Type B pancreatic cell (in vitro differentiated cells): ENCODE measurements around the gene C19orf25. TPM values are rescaled to one million over a fixed set of nuclear protein-coding genes. Genes with fewer than 3 reads are reported as not detected.

Source experiments
- DNase-seq: peaks from one replicate; pipeline ENCODE4 v3.0.0; 2021; ENCODE audit warnings: mixed read lengths; ENCODE audit not compliant: unreplicated experiment; ENCODE audit errors: extremely low spot score
- H3K27ac Mint-ChIP-seq: 2 replicates; pipeline ENCODE4 v1.8.0; 2021; ENCODE audit warnings: mild to moderate bottlenecking, mixed read lengths
- H3K27me3 Mint-ChIP-seq: 2 replicates; pipeline ENCODE4 v1.8.0; 2021; ENCODE audit warnings: mixed read lengths
- H3K36me3 Mint-ChIP-seq: 2 replicates; pipeline ENCODE4 v1.8.0; 2021; ENCODE audit warnings: mixed read lengths
- H3K4me1 Mint-ChIP-seq: one replicate; pipeline ENCODE4 v1.8.0; 2021; ENCODE audit warnings: mixed read lengths; ENCODE audit not compliant: unreplicated experiment
- H3K4me3 Mint-ChIP-seq: 2 replicates; pipeline ENCODE4 v1.8.0; 2021; ENCODE audit warnings: mild to moderate bottlenecking, mixed read lengths
- H3K9me3 Mint-ChIP-seq: 2 replicates; pipeline ENCODE4 v1.8.0; 2021; ENCODE audit warnings: mixed read lengths
- total RNA-seq: library from RNA; stranded (reverse); gene quantifications from 2 replicates; pipeline ENCODE4 v1.2.1, GENCODE V29; 2021; ENCODE audit warnings: low replicate concordance
- TF ChIP-seq, protein P1 (sequence below): fragments of 200-600 bp; sonication (generic); conservative IDR thresholded peaks from 2 replicates; pipeline ENCODE4 v1.5.0; 2021; ENCODE audit warnings: antibody characterized with exemption, mild to moderate bottlenecking

C19orf25 gene
- total RNA-seq, 1 donor from 2014 or later: 37.5 TPM

DNA sequence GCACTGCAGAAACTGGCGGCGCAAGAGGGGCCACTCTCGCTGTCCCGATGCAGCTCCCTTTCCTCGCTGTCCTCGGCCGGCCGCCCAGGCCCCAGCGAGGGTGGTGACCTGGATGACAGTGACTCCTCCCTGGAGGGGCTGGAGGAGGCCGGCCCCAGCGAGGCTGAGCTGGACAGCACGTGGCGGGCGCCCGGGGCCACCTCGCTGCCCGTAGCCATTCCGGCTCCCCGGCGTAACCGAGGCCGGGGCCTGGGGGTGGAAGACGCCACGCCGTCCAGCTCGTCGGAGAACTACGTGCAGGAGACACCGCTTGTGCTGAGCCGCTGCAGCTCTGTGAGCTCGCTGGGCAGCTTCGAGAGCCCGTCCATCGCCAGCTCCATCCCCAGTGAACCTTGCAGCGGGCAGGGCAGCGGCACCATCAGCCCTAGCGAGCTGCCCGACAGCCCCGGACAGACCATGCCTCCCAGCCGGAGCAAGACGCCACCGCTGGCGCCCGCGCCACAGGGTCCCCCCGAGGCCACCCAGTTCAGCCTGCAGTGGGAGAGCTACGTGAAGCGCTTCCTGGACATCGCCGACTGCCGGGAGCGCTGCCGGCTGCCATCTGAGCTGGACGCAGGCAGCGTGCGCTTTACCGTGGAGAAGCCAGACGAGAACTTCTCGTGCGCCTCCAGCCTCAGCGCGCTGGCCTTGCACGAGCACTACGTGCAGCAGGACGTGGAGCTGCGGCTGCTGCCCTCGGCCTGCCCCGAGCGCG lies 12.4 kb downstream of the C19orf25 start:
- Mint-ChIP-seq H3K36me3 (no peaks in the 10 kb centered on the region), H3K4me3 (no peak overlapping the region), H3K9me3 (no peaks in the 10 kb centered on the region), H3K4me1 (no peaks in the 10 kb centered on the region), H3K27me3 (peaks cover 23% of the 10 kb centered on the region), H3K27ac (no peak overlapping the region)
- TF ChIP-seq, protein P1, sequence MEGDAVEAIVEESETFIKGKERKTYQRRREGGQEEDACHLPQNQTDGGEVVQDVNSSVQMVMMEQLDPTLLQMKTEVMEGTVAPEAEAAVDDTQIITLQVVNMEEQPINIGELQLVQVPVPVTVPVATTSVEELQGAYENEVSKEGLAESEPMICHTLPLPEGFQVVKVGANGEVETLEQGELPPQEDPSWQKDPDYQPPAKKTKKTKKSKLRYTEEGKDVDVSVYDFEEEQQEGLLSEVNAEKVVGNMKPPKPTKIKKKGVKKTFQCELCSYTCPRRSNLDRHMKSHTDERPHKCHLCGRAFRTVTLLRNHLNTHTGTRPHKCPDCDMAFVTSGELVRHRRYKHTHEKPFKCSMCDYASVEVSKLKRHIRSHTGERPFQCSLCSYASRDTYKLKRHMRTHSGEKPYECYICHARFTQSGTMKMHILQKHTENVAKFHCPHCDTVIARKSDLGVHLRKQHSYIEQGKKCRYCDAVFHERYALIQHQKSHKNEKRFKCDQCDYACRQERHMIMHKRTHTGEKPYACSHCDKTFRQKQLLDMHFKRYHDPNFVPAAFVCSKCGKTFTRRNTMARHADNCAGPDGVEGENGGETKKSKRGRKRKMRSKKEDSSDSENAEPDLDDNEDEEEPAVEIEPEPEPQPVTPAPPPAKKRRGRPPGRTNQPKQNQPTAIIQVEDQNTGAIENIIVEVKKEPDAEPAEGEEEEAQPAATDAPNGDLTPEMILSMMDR: no peak
- no peak for DNase-seq

DNA sequence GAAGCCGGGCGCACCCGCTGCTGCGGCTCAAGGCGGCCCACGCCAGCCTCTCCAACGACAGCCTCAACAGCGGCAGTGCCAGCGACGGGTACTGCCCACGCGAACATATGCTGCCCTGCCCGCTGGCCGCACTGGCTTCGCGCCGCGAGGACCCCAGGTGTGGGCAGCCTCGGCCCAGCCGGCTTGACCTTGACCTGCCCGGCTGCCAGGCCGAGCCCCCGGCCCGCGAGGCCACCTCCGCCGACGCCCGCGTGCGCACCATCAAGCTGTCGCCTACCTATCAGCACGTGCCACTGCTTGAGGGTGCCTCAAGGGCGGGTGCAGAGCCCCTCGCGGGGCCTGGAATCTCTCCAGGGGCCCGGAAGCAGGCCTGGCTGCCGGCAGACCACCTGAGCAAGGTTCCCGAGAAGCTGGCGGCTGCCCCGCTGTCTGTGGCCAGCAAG lies 13.0 kb downstream of the C19orf25 start:
- DNase-seq: no peak
- H3K9me3 Mint-ChIP-seq: no peaks in the 10 kb centered on the region

DNA sequence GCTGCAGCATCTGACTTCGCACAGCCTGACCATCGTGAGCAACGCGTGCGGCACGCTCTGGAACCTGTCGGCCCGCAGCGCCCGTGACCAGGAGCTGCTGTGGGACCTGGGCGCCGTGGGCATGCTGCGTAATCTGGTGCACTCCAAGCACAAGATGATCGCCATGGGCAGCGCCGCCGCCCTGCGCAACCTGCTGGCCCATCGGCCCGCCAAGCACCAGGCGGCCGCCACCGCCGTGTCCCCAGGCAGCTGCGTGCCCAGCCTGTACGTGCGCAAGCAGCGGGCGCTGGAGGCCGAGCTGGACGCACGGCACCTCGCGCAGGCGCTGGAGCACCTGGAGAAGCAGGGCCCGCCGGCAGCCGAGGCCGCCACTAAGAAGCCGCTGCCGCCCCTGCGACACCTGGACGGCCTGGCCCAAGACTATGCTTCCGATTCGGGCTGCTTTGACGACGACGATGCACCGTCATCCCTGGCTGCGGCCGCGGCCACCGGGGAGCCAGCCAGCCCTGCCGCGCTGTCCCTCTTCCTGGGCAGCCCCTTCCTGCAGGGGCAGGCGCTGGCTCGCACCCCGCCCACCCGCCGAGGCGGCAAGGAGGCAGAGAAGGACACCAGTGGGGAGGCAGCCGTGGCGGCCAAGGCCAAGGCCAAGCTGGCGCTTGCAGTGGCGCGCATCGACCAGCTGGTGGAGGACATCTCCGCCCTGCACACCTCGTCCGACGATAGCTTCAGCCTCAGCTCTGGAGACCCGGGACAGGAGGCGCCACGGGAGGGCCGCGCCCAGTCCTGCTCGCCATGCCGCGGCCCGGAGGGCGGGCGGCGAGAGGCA lies 13.6 kb downstream of the C19orf25 start:
- DNase-seq: no peak
- H3K9me3 Mint-ChIP-seq: no peaks in the 10 kb centered on the region
- H3K36me3 Mint-ChIP-seq: no peaks in the 10 kb centered on the region
- H3K4me1 Mint-ChIP-seq: no peaks in the 10 kb centered on the region
- no peak overlapping the region for H3K27ac Mint-ChIP-seq
- no peak overlapping the region for H3K4me3 Mint-ChIP-seq
- TF ChIP-seq, protein P1: peak; percentile 66
- peaks cover 16% of the 10 kb centered on the region for H3K27me3 Mint-ChIP-seq

More for the DNA sequence above, 13.0 kb downstream of the C19orf25 start:
- Mint-ChIP-seq H3K4me3 (no peak overlapping the region), H3K27me3 (peaks cover 17% of the 10 kb centered on the region), H3K27ac (no peak overlapping the region), H3K36me3 (no peaks in the 10 kb centered on the region), H3K4me1 (no peaks in the 10 kb centered on the region)
- TF ChIP-seq, protein P1: peak; percentile 10

DNA sequence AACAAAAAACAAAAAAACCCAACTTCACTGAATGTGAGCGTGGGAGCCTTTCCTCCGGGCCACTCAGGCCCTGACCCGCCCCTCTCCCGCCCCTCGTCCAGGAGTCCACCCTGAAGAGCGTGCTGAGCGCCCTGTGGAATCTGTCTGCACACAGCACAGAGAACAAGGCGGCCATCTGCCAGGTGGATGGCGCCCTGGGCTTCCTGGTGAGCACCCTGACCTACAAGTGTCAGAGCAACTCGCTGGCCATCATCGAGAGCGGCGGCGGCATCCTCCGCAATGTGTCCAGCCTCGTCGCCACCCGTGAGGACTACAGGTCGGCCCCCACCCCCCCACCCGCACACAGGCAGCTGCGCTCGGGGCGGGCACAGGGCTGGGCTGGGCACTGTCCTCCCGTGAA lies 17.2 kb downstream of the C19orf25 start:
- Mint-ChIP-seq H3K27me3 (peaks cover 26% of the 10 kb centered on the region), H3K27ac (no peak overlapping the region), H3K4me1 (no peaks in the 10 kb centered on the region), H3K4me3 (no peak overlapping the region), H3K36me3 (no peaks in the 10 kb centered on the region), H3K9me3 (no peaks in the 10 kb centered on the region)
- DNase-seq: no peak
- TF ChIP-seq, protein P1: no peak

DNA sequence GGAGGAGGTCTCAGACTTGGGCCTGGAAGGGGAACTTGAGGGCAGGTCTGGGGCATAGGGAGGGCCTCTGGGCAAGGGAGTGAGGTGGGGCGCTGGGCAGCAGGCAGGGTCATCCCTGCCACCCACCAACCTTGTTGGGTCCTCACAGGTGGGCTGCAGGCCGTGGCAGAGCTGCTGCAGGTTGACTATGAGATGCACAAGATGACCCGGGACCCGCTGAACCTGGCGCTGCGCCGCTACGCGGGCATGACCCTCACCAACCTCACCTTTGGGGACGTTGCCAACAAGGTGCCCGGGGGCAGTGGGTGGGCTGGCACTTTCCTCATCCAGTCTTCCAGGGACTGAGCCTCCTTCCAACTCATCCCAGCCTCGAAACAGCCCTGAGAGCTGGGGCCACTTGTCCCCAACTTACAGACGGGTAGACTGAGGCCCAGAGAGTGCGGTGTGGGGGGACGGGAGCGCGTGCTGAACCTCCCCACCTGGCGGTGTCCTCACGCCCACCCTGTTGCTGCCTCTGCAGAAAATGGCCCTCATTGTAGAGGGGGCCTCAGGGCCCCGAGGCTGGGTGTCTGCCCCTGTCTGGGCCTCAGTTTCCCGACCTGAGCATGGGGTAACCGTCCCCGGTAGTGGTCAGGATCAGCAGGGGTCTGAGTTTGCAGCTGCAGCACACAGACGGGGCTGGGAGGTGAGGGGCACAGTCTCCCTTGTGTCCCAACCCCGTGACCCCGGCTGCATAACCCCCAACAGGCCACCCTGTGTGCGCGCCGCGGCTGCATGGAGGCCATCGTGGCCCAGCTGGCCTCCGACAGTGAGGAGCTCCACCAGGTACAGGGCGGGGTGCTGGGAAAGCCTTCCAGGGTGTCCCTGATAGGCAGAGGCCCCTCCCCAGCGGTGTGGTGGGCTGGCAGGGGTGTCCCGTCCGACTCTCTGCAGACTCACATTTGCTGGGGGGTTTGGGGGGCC lies 18.7 kb downstream of the C19orf25 start:
- H3K9me3 Mint-ChIP-seq: no peaks in the 10 kb centered on the region
- no peak for DNase-seq
- H3K4me3 Mint-ChIP-seq: no peak overlapping the region
- peaks cover 26% of the 10 kb centered on the region for H3K27me3 Mint-ChIP-seq
- no peak overlapping the region for H3K27ac Mint-ChIP-seq
- TF ChIP-seq, protein P1: no peak
- H3K4me1 Mint-ChIP-seq: no peaks in the 10 kb centered on the region
- H3K36me3 Mint-ChIP-seq: no peaks in the 10 kb centered on the region
